Stimulated activated CD8-positive, alpha-beta memory T cell treated with anti-CD3 and anti-CD28 coated beads, Interleukin-7, amount 100 ng/mL, for 24 hours (primary cell): Measurements from ENCODE around the gene LGR4.

Source experiments
- DNase-seq: peaks from one replicate; pipeline ENCODE4 v3.0.0-alpha.2; 2020; ENCODE audit warnings: low read depth

The LGR4 gene

DNA sequence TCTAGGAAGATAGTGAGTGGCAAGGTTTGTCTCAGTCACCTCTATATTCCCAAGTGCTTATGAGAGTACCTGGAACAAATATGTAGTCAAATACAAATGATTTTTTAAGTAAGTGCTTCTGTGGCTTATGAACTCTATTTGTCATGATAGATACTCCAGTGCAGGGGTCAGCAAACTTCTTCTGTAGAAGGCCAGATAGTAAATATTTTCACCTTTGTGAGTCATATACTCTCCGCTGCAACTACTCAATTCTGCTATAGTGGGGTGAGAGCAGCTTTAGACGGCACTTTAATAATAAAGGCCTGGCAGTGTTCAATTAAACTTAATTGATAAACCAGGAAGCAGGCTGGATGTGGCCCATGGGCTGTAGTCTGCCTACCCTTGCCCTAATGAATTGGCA, 97.2 kb downstream of the LGR4 start:
- DNase-seq: no peak

DNA sequence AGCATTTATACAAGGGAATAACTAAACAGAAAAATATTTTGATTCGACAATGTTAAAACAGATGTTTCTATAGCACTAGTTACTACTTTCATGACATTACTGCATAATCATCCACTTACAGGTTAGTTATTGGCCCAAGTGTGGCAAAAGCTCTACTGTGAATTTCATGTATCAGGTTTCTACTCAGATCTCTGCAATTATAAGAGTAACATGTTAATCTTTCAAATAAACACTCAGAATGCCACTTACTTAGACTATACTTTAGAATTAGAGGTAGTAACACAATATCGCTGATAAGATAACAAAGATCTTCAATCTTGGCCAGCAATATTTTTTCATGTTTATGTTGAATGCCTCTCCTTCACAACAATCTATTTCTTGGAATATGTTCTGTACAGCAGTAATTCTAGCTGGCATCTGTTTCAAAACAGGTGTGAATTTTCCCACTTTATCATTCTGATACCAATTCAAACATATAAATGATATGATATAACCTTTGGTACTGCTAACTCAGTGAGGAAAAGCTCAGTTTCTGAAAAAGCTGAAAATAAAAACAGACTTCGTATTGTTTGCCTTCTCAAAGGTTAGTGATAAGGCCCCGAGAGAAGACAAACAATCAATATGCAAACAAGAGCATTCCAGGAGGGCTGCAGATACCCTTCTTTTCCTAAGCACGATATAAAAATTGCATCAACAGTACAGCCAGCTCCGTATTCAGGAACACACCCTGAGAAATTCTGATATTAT, 98.6 kb downstream of the LGR4 start:
- no peak for DNase-seq

DNA sequence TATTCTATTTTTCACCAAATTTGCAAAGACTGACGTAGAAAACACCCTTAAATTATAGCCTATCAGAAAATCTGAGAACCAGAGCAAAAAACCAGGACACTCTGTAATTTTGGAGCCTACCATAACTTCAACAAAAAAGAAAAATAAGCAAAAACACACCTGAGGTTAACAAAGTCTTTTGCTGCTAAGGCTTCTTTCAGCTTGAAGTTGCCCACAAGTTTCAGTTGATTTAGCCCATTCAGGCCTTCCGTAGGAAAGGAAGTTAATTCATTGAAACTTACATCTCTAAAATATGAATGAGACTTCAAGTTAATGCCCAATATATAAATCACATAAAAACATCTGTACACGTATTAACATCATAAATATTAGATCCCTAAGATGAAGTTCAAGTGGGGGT, 99.2 kb downstream of the LGR4 start:
- DNase-seq: no peak

DNA sequence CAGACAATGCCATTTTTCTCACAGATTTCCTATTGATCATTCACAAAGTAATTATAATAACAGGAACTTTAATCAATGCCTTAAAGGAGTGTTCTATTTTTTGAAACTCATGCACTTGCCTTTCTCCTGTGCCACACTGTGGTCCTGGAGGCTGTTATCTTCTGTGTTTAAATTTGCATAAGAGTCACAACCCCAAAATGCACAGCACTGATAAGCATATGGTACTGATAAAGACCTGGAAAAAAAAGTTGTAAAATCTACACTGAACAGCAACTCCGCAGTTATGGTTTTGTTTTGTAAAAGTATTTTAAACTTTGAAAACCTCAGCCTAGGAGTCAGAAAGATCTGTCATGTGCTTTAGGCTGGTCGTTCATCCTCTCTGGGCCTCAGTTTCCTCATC, 100.4 kb downstream of the LGR4 start:
- DNase-seq: no peak

DNA sequence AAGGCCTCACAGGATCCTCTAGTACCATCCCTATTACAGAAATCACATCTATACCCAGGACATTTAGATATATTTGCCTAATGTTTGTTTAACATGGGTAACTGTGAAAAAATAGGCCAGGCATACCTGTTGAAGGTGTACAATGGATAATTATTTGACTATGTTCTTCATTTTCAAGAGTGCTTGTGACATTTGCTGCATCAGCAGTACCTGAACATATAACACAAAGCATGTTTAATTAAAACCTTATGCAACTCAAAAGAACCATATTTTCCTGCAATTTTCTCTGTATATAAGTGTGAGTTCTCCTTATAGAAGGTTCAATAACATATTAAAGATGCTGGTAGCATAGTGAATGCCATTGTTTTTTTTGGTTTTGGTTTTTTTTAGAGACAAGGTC, 101.1 kb downstream of the LGR4 start:
- DNase-seq: no peak

DNA sequence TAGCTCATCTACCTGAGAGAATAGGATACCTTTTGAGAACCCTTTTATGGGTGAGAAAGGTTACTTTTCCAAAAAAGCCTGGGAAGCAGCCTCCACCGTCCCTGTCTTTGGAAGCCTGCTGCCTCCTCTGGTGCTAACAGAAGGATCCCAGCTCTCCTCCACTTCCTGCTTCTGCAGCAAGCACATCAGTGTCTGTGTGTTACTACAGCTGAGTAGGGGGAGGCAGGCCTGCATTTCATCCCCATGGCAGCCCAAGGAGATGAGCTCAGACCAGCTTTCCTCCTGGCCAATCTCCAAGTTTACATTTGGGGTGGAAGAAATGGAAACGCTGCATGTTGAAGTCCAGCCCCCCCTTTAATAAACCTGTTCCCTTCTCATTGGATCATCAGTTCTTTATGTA, 102.2 kb downstream of the LGR4 start:
- no peak for DNase-seq

DNA sequence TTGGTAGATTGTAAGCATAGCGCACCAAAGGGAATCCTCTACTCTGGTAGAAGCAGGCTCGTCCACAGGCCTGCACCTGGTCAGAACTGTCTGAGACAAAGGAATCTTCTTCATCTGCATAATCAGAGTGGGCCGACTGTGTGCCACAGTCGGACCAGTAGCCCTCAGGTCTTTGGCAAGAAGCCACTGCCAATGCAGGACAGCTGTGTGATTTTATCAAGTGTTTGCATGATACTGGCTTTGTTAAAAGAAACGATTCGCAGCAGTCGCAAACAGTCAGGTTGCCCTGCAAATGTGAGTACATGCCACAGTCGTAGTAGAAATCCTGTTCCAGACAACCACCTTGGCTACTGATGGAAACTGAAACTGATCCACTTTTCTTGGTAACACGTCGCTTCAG, 104.7 kb downstream of the LGR4 start:
- DNase-seq: no peak

DNA sequence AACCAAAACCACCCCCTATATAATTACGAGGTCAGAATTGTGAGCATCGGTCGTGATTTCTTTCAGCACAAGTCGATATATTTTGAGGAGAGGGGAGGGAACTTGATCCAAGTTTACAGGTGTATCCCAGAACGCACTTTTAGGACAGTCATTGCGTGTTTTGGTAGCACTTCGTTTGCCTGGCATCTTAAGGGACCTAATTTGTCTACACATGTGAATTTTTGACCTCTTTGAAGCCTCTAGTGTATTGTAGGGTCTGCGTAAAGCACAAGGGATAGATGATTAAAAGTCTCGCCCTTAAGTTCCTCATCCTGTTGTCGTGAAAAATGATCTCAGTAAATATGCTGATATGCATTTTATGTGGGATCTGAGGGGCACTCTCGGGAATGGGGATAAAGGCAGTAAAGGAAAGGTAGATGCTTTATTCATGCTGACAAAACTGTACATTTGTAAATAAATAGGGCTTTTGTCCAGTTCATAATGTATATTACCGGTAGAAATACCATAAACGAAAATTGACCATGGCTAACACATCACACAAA, 108.9 kb downstream of the LGR4 start:
- no peak for DNase-seq

DNA sequence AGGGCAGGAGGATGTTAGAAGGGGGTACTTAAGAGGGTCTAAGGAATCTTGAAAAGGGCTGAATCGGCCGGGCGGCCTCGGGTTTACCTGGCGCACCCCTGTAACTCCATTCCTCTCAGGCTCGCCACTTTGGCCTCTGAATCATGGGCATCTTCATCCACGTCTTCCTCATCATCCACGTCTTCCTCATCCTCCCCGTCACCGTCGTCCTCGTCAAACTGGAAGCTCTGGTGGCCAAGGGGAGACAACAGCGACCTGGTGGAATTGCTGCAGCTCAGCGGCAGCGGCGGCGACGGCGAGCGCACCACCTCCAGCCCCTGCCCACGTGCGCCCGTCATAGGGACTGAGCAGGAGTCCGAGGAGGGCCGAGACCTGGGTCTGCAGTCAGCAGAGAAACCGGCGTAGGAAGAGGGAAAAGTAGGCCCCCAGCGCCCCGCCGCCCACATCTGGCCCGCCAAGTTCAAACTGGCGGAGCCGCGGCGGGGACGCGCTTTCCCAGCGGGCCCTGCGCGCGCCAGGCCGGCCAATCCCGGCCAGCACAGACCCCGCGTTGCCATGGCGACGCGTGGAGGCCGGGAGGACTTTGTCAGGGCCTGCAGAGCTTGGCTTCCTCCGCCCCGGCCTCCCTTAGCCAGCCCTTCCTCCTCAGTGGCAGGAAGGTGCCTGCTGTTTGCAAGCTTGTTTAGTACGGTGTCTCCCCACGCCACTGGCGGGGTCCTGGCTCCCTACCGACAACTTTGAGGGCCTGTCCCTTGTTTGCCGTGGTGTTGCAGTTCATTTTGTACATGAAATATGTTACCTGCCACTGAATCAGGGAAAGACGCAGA, 109.6 kb downstream of the LGR4 start, which contains the start of gene CCDC34:
TSS of gene CCDC34 (minus strand) at position 467 of the 827 bp plus-strand sequence. CDS start at position 446, 21 bp downstream.
- peak; percentile 71 for DNase-seq

DNA sequence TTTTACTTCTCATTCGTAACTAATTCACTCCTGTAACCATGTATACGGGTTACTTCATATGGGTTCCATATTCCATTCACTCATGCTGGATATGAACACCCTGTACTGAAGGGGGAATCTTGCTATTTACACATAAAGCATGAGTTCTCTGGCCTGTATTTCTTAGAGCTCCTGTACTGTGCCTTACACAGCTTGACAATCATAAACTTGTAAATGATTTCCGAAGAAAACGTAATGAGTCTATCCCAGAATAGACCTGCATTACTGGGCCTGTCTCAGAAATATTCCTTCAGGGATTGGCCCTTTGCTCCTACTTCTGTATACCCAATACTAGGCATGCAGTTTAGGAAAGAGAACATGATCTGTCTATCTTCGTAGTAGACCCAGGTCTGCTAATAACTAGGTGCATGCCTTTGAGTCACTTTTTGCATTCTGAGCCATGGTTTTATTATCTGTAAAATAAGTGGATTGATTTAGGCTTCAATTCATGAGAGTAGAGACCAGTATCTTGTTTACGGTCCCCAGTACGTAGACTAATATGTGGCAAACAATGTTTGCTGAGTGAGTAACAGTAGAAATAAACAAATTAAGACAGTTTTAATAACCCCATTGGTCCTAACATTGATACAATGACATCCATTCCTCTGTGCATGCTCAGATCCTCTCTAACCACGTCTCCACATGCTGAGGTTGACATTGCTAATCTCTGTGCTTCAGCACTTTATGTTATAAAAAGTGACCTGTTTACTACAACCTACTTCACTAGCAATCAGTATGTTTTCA, 110.8 kb downstream of the LGR4 start:
- DNase-seq: no peak

DNA sequence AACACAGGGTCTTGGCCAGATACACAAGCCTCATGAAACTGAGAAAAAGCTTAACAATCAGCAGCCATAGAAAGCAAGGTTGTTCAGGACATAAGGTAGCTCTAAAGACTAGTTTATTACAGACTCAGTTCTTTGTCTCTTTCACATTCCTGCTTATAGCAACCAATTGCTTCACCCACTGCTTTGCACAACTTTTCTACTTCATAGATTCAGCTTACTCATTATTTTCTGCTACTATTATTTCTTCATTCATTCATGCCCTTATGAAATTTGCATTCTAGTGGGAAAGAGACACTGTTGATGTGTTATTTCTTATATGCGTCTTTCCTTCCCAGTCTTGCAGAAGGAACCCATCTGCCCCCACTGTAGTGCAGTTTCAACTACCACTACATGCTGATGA, 114.3 kb downstream of the LGR4 start:
- no peak for DNase-seq

DNA sequence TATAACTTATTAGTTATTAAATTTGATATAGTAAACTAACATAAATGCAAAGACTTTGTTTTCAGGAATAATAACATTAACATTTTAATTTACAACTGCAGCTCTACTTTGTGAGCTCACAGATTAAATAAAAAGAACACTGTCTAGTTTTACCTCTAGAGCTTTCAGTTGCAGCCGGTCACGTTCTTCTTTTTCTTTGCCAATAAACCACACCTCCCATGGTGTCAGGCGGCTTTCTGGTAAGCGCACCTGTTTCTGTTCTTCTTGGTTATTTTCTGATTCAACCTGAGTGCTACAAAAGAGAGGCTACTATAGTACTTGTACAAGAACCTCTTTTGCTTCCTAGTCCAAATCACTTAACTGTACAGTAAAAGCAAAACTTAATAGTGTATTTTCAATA, 115.3 kb downstream of the LGR4 start:
- no peak for DNase-seq

DNA sequence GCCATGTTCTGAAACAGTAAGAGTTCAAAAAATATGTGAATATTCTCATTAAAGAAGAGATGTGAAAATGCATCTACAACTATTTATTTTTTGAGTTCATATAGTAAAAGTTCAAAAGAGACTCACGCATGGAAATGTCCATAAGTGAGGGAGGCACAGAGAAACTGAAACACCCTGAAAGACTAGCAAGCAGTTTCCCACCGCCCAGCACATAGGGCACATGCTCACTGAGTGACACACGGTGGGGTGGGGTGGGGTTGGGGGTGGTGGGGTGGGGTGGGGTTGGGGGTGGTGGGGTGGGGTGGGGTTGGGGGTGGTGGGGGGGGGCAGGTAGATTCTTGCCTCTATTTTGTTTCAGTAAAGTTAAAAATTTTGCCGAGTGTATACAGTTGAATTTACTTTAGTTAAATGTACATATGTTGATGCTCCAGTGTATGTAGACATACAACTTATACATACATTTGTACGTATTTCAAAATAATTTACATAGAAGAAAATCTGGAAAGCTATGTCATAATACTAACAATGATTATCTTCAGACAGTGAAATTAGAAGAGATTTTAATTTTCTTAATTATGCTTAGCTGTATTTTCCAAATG, 115.9 kb downstream of the LGR4 start:
- DNase-seq: no peak

DNA sequence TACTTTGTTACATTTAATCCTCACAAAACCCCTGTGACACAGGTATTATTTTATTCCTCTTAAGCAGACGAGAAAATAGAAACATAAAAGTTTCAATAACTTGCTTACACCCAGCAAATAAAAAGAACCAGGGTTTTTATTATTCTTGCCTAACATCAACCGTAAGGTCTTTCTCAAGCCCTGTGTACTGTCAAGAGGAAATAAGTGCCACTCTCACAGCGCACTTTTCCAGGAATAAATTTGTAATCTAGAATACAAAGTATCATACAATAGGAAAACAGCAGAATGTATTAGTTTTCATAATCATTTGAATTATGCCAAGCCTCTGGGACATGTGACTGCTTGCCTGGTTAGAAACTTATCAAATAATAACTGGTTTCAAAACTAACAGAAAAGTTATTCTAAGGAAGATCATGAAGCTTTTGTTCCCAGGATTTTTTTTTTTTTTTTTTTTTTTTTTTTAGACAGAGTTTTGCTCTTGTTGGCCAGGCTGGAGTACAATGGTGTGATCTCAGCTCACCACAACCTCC, 117.0 kb downstream of the LGR4 start:
- DNase-seq: no peak

DNA sequence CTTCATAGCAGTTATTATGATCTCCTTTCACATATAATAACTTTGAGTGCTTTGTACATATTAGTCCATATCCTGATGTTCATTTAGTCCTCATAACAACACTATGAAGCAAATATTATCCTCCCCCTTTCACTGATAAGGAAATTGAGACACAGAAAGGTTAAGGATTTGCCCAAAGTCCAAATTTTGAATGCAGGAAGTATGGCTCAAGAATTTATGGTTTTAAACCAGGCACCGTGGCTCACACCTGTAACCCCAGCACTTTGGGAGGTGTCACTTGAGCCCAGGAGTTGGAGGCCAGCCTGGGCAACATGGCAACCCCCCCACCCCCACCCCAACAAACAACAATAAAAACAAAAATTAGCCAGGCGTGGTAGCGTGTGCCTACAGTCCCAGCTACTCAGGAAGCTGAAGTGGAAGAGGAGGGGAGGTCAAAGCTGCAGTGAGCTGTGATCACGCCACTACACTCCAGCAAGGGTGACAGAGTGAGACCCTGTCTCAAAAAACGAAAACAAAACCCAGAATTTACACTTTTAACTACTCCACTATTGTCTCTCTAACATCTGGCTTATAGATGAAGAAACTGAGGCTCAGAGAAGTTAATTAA, 118.1 kb downstream of the LGR4 start:
- no peak for DNase-seq

DNA sequence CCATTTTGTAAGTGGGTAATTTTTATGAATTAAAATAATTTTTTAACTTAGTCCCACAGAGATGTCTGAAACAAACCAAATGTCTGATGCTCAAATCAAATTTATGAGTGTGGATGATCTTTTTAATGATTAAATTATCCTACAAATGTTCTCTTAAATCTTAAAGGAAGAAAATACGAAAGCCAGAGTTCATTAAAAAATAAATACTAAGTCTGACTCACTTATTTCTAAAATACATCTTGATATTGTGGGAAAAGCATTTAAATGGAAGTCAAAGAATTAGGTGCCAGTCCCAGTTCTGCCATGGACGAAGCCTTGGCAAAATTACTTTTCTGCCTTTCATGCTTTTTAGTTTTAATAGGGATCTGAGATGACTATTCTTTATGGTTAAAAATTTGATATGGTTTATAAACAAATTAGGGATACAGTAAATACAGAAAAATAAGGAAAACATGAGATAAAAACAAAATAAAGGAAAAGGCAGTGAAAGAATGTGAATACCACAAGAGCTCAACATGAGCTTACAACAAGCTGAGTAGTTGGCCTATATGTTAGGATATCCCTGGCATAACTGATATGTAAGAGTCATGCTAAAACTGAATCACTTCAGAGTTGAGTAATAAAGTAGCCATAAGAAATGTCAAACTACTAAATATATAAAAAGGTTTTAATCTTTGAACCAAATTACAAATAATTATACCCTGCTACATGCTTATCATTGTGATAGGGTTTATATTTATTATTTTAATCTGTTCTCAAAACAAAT, 118.8 kb downstream of the LGR4 start:
- DNase-seq: no peak

DNA sequence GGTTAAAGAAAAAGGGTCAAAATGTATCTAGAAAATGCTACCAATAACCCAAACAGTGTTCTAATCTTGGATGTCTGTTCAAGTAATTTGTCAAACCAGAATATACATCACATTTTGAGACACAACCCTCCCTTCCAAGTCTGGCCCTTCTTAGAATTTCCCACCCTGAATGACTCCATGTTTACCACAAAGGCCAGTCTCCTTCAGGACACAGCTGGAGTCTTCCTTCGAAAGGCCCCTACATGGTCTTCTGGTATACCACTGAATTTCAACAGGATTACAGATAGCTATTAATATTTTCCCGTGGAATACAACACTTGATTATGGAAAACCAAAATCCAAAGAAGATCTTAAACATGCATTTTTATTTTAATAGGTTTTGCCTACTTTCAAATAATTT, 119.8 kb downstream of the LGR4 start:
- DNase-seq: no peak

DNA sequence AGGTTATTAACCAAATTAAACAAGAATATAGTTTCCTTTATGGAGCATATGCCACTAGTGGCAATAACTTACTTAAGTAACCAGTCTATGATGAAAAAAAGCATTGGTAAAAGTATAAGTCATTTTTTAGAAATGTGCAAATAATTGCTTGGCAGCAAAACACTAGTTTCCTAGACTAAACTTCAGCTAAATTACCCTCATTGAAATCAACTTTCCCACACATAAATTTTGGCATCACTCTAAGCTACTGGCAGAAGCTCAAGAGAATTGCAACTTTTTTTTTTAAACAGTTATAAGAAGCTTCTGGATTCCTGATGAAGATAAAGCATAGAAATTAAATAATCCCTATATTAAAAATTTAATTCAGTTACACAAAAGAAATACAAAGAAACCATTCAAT, 122.1 kb downstream of the LGR4 start:
- no peak for DNase-seq

DNA sequence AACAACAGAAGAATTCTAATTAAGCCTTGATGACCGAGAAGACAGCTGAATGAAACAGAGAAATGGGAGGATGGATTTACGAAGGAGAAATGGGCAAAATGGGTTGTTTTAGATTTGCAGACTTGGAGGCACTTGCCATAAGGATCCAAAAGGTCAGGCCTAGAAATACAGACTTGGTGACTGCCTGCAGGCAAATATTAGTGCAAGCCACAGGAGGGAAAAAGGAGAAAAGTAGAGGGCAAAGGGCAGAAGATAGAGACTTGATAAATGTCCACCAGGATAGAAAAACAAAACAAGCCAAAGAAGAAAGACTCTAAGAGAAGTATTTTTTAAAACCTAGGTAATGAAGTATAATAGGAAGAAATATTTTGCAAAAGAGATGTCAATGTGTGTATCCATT, 122.7 kb downstream of the LGR4 start:
- DNase-seq: no peak

DNA sequence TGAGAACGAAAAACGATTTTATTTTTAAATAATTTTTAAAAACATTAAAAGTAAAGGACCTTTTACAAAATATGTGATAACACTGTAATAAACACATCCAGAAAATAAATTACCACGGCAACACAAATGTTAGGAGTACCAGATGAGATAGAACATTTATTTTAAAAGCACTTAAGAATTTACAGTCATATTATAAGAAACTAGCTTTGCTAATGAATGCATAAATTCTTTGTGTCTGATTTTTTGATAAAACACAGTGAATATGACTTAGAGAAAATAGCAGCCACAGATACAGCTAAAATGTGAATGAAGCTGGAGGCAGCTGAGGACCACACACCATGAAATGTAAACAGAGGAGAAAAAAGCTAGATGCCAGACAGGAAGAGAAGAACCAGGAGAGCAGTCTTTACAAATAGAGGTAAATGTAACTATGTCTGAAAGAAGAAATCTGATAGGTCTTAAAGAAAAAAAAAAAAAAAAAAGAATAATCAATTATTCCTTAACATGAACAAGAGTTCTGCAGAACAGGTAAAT, 124.2 kb downstream of the LGR4 start:
- DNase-seq: no peak
